GM21717 (cell line): Measurements from ENCODE around the gene NRG3.

Source experiments
- ATAC-seq: cut with Tn5 transposase; IDR thresholded peaks from one replicate; pipeline ENCODE4 v1.9.1; 2021; ENCODE audit warnings: mild to moderate bottlenecking, moderate library complexity; ENCODE audit not compliant: unreplicated experiment

NRG3 gene

GRCh38 chr10:82551506-82551905, 676.5 kb downstream of the NRG3 start:
- no peak for ATAC-seq

GRCh38 chr10:82552267-82552666, 677.3 kb downstream of the NRG3 start:
- no peak for ATAC-seq

GRCh38 chr10:82554381-82554780, 679.4 kb downstream of the NRG3 start:
- ATAC-seq = no peak

GRCh38 chr10:82558014-82558607, 683.1 kb downstream of the NRG3 start:
- ATAC-seq = no peak

- no peak for ATAC-seq
Measured at GRCh38 chr10:82564353-82565196, 689.6 kb downstream of the NRG3 start.

- no peak for ATAC-seq
Measured at GRCh38 chr10:82565197-82565575, 690.2 kb downstream of the NRG3 start.

- ATAC-seq = no peak
Measured at GRCh38 chr10:82572744-82573143, 697.8 kb downstream of the NRG3 start.

GRCh38 chr10:82574081-82574480, 699.1 kb downstream of the NRG3 start:
- ATAC-seq = no peak

- ATAC-seq = no peak
Measured at GRCh38 chr10:82575318-82575717, 700.3 kb downstream of the NRG3 start.

- no peak for ATAC-seq
Measured at GRCh38 chr10:82576093-82576492, 701.1 kb downstream of the NRG3 start.

- ATAC-seq = no peak
Measured at GRCh38 chr10:82581940-82582339, 706.9 kb downstream of the NRG3 start.

- no peak for ATAC-seq
Measured at GRCh38 chr10:82591421-82591820, 716.4 kb downstream of the NRG3 start.

GRCh38 chr10:82597840-82598239, 722.8 kb downstream of the NRG3 start:
- ATAC-seq = no peak

GRCh38 chr10:82609845-82610244, 734.9 kb downstream of the NRG3 start:
- ATAC-seq = no peak

GRCh38 chr10:82618007-82618406, 743.0 kb downstream of the NRG3 start:
- ATAC-seq = no peak

GRCh38 chr10:82621680-82622079, 746.7 kb downstream of the NRG3 start:
- ATAC-seq = no peak

- ATAC-seq = no peak
Measured at GRCh38 chr10:82622479-82622878, 747.5 kb downstream of the NRG3 start.

- ATAC-seq = no peak
Measured at GRCh38 chr10:82625512-82626189, 750.7 kb downstream of the NRG3 start.

GRCh38 chr10:82628373-82628772, 753.4 kb downstream of the NRG3 start:
- no peak for ATAC-seq

- ATAC-seq = no peak
Measured at GRCh38 chr10:82643076-82643475, 768.1 kb downstream of the NRG3 start.

- no peak for ATAC-seq
Measured at GRCh38 chr10:82643601-82644000, 768.6 kb downstream of the NRG3 start.

- ATAC-seq = no peak
Measured at GRCh38 chr10:82645221-82645620, 770.2 kb downstream of the NRG3 start.
